Ishikawa (cell line): Measurements from ENCODE around the gene SCNN1B.

Experiments
- CEBPB ChIP-seq: IDR thresholded peaks from 2 replicates; pipeline ENCODE4 v1.6.1; 2012
- CREB1 ChIP-seq: IDR thresholded peaks from 2 replicates; pipeline ENCODE4 v1.6.1; 2012; ENCODE audit warnings: low read depth
- EGR1 ChIP-seq: IDR thresholded peaks from 2 replicates; pipeline ENCODE4 v1.6.1; 2012
- EP300 ChIP-seq: IDR thresholded peaks from 2 replicates; pipeline ENCODE4 v1.6.1; 2012; ENCODE audit warnings: borderline replicate concordance
- FOXM1 ChIP-seq: IDR thresholded peaks from 2 replicates; pipeline ENCODE4 v1.6.1; 2012; ENCODE audit warnings: low read depth, borderline replicate concordance
- NFIC ChIP-seq: IDR thresholded peaks from 2 replicates; pipeline ENCODE4 v1.6.1; 2012
- TAF1 ChIP-seq: IDR thresholded peaks from 2 replicates; pipeline ENCODE4 v1.6.1; 2012; ENCODE audit warnings: low read depth, mild to moderate bottlenecking
- TCF12 ChIP-seq: IDR thresholded peaks from 2 replicates; pipeline ENCODE4 v1.6.1; 2012; ENCODE audit warnings: low read depth
- YY1 ChIP-seq: IDR thresholded peaks from 2 replicates; pipeline ENCODE4 v1.6.1; 2012; ENCODE audit warnings: low read depth
- ZBTB7A ChIP-seq: IDR thresholded peaks from 2 replicates; pipeline ENCODE4 v1.6.1; 2012; ENCODE audit warnings: low read depth
- TF ChIP-seq, protein P1 (sequence below): IDR thresholded peaks from 2 replicates; pipeline ENCODE4 v1.6.1; 2012; ENCODE audit warnings: low read depth, mild to moderate bottlenecking
- TF ChIP-seq, protein P2 (sequence below): IDR thresholded peaks from 2 replicates; pipeline ENCODE4 v1.6.1; 2012
- TF ChIP-seq, protein P3 (sequence below): IDR thresholded peaks from 2 replicates; pipeline ENCODE4 v1.6.1; 2012

DNA sequence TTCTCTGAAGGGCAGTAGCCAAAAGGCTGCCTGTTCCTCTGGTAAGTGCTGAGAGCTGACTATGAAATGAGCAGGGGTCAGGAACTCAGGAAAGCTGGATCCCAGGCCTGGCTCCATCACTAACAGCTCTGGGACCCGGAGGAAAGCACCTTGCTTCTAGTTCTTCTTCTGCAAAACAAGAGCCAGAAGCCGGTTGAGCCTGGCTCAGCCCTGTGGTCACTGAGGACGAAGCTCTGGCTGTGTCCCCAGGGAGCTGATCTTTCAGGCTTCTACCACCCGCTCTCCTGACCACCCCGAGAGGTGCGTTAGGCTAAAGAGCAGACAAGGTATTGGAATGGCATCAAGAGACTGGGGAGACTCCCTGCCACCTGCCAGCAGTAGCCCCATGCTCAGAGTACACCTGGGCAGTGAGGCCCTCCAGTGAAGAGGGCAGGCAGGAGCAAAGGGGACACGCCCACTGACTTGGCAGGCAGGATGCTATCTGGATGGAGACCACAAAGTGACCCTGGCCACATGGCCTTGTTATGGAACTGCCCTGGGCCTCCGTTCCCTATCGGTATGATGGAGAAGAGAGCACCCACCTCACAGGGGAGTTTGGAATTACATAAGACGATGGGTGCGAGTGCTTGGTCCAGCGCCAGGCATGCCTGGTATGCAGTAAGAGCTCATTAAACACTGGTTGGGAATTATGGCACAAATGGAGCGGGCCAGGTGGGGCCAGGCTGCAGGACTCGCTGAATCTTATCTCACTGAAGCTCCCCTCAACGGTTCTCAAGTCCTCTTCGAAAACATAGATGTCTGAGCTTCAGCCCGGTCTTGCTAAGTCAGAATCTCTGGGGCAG is 89.5 kb downstream of the SCNN1B start:
- TF ChIP-seq, protein P1, sequence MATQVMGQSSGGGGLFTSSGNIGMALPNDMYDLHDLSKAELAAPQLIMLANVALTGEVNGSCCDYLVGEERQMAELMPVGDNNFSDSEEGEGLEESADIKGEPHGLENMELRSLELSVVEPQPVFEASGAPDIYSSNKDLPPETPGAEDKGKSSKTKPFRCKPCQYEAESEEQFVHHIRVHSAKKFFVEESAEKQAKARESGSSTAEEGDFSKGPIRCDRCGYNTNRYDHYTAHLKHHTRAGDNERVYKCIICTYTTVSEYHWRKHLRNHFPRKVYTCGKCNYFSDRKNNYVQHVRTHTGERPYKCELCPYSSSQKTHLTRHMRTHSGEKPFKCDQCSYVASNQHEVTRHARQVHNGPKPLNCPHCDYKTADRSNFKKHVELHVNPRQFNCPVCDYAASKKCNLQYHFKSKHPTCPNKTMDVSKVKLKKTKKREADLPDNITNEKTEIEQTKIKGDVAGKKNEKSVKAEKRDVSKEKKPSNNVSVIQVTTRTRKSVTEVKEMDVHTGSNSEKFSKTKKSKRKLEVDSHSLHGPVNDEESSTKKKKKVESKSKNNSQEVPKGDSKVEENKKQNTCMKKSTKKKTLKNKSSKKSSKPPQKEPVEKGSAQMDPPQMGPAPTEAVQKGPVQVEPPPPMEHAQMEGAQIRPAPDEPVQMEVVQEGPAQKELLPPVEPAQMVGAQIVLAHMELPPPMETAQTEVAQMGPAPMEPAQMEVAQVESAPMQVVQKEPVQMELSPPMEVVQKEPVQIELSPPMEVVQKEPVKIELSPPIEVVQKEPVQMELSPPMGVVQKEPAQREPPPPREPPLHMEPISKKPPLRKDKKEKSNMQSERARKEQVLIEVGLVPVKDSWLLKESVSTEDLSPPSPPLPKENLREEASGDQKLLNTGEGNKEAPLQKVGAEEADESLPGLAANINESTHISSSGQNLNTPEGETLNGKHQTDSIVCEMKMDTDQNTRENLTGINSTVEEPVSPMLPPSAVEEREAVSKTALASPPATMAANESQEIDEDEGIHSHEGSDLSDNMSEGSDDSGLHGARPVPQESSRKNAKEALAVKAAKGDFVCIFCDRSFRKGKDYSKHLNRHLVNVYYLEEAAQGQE = no peak
- TF ChIP-seq EP300 (no peak), FOXM1 (no peak), CEBPB (no peak), TAF1 (no peak), TCF12 (no peak), YY1 (no peak), EGR1 (no peak), CREB1 (no peak), NFIC (no peak), ZBTB7A (no peak)
- TF ChIP-seq, protein P2, sequence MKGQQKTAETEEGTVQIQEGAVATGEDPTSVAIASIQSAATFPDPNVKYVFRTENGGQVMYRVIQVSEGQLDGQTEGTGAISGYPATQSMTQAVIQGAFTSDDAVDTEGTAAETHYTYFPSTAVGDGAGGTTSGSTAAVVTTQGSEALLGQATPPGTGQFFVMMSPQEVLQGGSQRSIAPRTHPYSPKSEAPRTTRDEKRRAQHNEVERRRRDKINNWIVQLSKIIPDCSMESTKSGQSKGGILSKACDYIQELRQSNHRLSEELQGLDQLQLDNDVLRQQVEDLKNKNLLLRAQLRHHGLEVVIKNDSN = no peak
- TF ChIP-seq, protein P3, sequence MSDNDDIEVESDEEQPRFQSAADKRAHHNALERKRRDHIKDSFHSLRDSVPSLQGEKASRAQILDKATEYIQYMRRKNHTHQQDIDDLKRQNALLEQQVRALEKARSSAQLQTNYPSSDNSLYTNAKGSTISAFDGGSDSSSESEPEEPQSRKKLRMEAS = no peak
